Upper lobe of right lung (tissue), 1 donor: ENCODE measurements around the gene MAEL. TPM values are rescaled to one million over a fixed set of nuclear protein-coding genes. Genes with fewer than 3 reads are reported as not detected.

ENCODE experiments used
- ATAC-seq: fragments of 200-7000 bp; cut with Tn5 transposase; one replicate; pipeline ENCODE4 v1.9.1; 2020; ENCODE audit warnings: mild to moderate bottlenecking, moderate library complexity
- DNase-seq: peaks from one replicate; pipeline ENCODE4 v3.0.0-alpha.2; 2020
- H3K27ac ChIP-seq: fragments of 200-600 bp; one replicate; pipeline ENCODE4 v1.8.0; 2022
- H3K27me3 ChIP-seq: fragments of 200-600 bp; one replicate; pipeline ENCODE4 v1.8.0; 2022; ENCODE audit warnings: mild to moderate bottlenecking
- H3K36me3 ChIP-seq: fragments of 200-600 bp; one replicate; pipeline ENCODE4 v1.8.0; 2022
- H3K4me1 ChIP-seq: fragments of 200-600 bp; one replicate; pipeline ENCODE4 v1.8.0; 2022
- H3K4me3 ChIP-seq: fragments of 200-600 bp; one replicate; pipeline ENCODE4 v1.8.0; 2022; ENCODE audit warnings: mild to moderate bottlenecking
- H3K9me3 ChIP-seq: fragments of 200-600 bp; one replicate; pipeline ENCODE4 v1.8.0; 2022
- CTCF ChIP-seq: fragments of 200-600 bp; IDR thresholded peaks from one replicate; pipeline ENCODE4 v1.8.0; 2022; ENCODE audit warnings: antibody characterized with exemption
- intact Hi-C: fragments of 100-400 bp; cut with DNase I; formaldehyde crosslinking; loops from one replicate; pipeline ENCODE4 v1.11.0; 2022
- total RNA-seq: library from RNA; stranded (reverse); fragmentation: NEBNext Ultra II Directional; extraction: Animal tissue kit (Norgen Biotek cat#: 25700); gene quantifications from one replicate; pipeline ENCODE4 v1.2.1, GENCODE V29; 2021
- donor health status: DM: no; HTN: yes; CAD: no; lungs with severe emphysema.

Gene MAEL
- total RNA-seq, 1 donor from 2014 or later: not detected

GRCh38 chr1:167002354-167002753 is 13.3 kb downstream of the MAEL start:
- H3K27me3 ChIP-seq: no peaks in the 10 kb centered on the region
- H3K27ac ChIP-seq: no peak overlapping the region
- ATAC-seq (no peak), DNase-seq (no peak)
- no peaks in the 10 kb centered on the region for H3K36me3 ChIP-seq
- no peaks in the 10 kb centered on the region for H3K9me3 ChIP-seq
- H3K4me3 ChIP-seq: no peak overlapping the region
- H3K4me1 ChIP-seq: no peaks in the 10 kb centered on the region
- intact Hi-C loops: no loop called here
- TF ChIP-seq CTCF: no peak

DNA sequence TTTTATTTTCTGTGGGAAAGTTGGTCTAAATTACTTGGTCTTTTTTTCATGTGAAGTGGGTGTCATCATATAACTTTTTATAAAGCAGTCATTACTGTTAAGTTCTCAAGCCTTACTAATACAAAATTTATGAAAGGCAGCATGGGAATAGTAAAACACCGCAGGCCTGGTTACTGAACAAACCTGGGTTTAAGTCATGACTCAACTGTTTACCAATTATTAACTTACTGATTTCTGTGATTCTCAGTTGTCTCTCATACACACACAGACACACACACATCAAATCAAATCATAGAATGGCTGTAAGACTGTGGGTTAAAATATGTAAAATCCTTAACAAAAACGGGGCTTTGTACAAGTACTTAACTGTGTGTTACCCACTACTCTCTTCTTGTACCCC is 14.6 kb downstream of the MAEL start:
- intact Hi-C loops: no loop called here
- H3K36me3 ChIP-seq: no peaks in the 10 kb centered on the region
- no peak overlapping the region for H3K4me3 ChIP-seq
- H3K9me3 ChIP-seq: no peaks in the 10 kb centered on the region
- TF ChIP-seq CTCF: no peak
- no peaks in the 10 kb centered on the region for H3K4me1 ChIP-seq
- ATAC-seq: no peak
- H3K27me3 ChIP-seq: no peaks in the 10 kb centered on the region
- no peak overlapping the region for H3K27ac ChIP-seq
- no peak for DNase-seq

DNA sequence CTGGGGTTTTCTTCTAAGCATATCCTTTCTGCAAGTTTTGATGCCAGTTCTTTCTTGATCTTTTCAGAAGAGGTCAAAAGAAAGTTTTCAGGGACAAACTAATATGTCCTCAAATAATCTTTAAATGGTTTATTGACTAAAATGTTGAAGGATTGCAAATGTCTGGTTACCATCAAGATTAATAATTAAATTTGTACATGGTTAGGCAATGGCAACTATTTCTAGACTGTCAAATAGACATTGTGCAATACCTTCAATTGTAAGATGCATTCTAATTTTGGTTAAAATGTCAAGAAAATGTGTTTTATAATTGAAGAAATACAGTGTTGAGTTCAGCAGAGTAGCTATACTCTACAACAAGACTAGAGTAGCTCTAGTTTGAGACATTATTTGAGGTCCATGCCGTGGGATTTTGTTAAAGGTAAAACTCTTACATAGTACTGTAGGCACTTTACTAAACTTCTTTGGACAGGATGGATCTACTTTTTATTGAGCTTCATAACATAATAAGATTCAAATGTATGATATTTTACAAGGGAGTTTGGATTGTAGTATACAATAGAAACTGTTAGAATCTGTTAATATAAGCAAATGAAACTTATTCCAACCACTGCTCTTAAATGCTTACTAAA is 22.6 kb downstream of the MAEL start:
- intact Hi-C loops: no loop called here
- no peak for TF ChIP-seq CTCF
- H3K9me3 ChIP-seq: no peaks in the 10 kb centered on the region

GRCh38 chr1:167012570-167012969 is 23.5 kb downstream of the MAEL start:
- no peaks in the 10 kb centered on the region for H3K27me3 ChIP-seq
- H3K9me3 ChIP-seq: no peaks in the 10 kb centered on the region
- DNase-seq (no peak), ATAC-seq (no peak)
- H3K27ac ChIP-seq: no peak overlapping the region
- H3K36me3 ChIP-seq: no peaks in the 10 kb centered on the region
- intact Hi-C loops: no loop called here
- no peaks in the 10 kb centered on the region for H3K4me1 ChIP-seq
- TF ChIP-seq CTCF: no peak
- no peak overlapping the region for H3K4me3 ChIP-seq

More for the DNA sequence above, 22.6 kb downstream of the MAEL start:
- H3K27me3 ChIP-seq: no peaks in the 10 kb centered on the region
- no peak overlapping the region for H3K4me3 ChIP-seq
- H3K36me3 ChIP-seq: no peaks in the 10 kb centered on the region
- ATAC-seq: no peak
- no peak for DNase-seq
- no peak overlapping the region for H3K27ac ChIP-seq
- no peaks in the 10 kb centered on the region for H3K4me1 ChIP-seq

GRCh38 chr1:167013108-167013929 is 24.2 kb downstream of the MAEL start:
- no peaks in the 10 kb centered on the region for H3K4me1 ChIP-seq
- no peaks in the 10 kb centered on the region for H3K9me3 ChIP-seq
- H3K4me3 ChIP-seq: no peak overlapping the region
- H3K36me3 ChIP-seq: no peaks in the 10 kb centered on the region
- ATAC-seq: no peak
- DNase-seq: no peak
- H3K27ac ChIP-seq: no peak overlapping the region
- no peak for TF ChIP-seq CTCF
- H3K27me3 ChIP-seq: no peaks in the 10 kb centered on the region
- intact Hi-C loops: no loop called here
